SU-DHL-6 (cell line): ENCODE results near the gene MGME1.

Experiments used
- CTCF ChIP-seq: fragments of 200-600 bp; sonication (generic); IDR thresholded peaks from one replicate; pipeline ENCODE4 v1.5.1; 2017; ENCODE audit warnings: antibody characterized with exemption, mild to moderate bottlenecking, low read length, moderate library complexity; ENCODE audit not compliant: insufficient read depth, poor library complexity, severe bottlenecking
- EZH2phosphoT487 ChIP-seq: fragments of 200-600 bp; sonication (generic), shearing (Covaris generic); conservative IDR thresholded peaks from 2 replicates; pipeline ENCODE4 v1.6.1; 2018; ENCODE audit warnings: mild to moderate bottlenecking, antibody characterized with exemption, low read length, moderate library complexity, mixed read lengths

- TF ChIP-seq CTCF (no peak), EZH2phosphoT487 (no peak)
These were observed 33.1 kb upstream of the MGME1 start for GRCh38 chr20:17935761-17936160.
